NCI-H2227 treated with DMSO at 0.1 percent for 48 hours (cell line): ENCODE measurements around the gene CAPN15.

Experiments
- DNase-seq: peaks from one replicate; lab custom pipeline; 2025; lab: John Stamatoyannopoulos, UW

Gene CAPN15

DNA sequence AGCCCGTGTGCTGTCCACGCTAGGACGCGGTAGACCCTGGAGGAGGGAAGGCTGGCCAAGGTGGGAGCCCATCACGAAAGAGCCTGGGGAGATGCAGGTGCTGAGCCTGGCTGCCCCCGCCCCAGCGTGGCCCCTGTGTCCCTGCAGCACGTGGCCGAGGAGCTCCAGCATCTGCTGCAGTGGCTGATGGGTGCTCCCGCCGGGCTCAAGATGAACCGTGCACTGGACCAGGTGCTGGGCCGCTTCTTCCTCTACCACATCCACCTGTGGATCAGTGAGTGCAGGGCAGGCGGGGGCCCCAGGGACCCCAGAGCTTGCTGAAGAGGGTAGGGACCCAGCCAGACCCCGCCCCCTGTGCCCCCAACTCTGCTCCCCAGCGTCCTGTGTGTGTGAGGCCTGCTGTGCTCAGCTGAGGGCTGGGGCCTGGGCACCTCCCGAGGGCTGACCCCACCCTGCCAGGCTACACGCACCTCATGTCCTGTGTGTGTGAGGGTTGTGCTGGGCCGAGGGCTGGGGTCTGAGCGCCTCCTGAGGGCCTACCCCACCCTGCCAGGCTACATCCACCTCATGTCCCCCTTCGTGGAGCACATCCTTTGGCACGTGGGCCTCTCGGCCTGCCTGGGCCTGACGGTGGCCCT is 50.8 kb downstream of the CAPN15 start:
- no peak for DNase-seq

DNA sequence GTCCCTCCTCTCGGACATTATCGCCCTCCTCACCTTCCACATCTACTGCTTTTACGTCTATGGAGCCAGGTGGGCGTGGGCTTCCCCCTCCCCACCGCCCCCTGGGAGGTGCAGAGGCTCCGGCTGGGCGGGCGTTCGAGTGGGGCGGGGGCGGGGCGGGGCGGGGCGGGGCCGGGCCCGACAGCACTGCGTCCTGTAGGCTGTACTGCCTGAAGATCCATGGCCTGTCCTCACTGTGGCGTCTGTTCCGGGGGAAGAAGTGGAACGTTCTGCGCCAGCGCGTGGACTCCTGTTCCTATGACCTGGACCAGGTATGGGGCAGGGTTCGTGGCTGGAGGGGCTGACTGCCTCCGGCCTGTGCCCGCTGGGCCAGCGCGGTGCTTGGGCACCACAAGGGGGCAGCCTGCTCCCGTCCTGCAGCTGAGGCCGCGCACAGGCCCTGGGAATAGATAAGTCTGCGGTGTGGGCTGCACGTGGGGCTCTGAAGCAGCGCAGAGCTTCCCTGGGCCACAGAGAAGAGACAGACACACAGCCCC is 51.4 kb downstream of the CAPN15 start:
- no peak for DNase-seq

DNA sequence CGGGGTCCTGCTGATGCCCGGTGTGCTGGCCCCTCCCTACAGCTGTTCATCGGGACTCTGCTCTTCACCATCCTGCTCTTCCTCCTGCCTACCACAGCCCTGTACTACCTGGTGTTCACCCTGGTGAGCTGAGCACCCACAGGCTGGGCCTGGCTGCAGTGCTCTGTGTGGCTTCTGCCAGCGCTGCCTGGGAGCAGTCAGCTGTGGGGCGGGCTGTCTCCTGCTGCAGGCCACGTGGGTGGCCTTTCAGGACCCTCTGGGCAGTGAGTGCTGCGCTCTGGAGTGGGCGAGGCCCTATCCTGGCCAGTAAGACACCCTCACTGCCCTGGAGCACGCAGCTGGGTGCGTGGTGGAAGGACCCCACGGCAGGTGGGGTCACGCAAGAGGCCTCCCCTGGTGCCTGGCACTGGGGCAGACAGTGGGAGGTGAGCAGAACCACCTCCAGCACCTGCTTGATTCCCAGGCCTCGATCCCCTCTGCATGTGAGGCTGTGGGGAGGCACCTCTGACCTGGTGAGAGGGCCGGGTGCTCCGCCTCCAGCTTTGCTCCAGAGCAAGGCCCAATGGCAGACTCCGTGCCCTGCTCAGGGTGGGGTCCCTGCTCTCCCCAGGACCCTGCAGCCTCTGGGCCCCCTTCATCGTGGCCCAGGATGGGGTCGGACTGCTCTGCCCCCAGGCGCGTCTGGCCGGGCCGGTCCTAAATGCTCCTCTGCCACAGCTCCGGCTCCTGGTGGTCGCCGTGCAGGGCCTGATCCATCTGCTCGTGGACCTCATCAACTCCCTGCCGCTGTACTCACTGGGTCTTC is 52.8 kb downstream of the CAPN15 start:
- no peak for DNase-seq

DNA sequence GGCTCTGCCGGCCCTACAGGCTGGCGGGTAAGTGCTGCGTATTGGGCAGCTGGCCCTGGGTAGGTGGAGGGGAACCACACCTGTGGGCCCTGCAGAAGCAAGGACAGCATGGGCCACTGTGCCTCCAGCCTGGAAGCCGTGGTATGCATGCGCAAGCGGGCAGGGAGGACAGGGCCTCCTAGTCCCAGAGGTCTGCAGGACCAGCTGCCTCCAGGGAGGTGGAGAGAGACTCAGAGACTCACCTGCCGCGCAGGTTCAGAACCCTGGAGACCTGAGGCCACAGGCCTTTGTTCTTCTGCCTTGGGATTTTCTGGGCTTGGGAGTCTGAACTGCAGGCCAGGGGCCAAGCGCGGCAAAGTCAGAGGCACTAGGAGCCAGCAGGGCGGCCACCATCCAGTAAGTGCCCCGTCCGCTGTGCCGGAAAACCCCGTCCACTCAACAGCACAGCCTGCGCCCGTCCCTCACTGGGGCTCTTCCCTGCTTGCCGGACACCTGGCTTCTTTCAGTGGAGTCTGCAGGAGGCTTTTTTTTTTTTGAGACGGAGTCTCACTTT is 53.5 kb downstream of the CAPN15 start:
- no peak for DNase-seq

DNA sequence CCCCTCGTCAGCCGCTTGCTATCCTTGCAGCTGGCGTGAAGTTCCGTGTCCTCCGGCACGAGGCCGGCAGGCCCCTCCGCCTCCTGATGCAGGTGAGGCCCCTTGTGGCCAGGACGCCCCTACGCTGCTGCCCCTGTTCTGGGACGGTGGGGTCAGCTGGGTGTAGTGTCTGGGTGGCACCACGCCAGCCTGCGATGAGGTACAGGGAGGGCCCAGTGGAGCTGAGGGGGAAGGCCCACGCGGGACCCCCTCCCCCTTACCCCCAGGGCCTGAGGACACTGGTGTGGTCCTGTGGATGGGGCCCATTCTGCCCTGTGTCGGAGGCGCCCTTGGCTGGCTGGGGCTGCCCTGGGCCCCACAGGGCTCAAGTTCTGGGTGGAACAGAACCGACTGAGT is 54.7 kb downstream of the CAPN15 start:
- DNase-seq, result no peak

DNA sequence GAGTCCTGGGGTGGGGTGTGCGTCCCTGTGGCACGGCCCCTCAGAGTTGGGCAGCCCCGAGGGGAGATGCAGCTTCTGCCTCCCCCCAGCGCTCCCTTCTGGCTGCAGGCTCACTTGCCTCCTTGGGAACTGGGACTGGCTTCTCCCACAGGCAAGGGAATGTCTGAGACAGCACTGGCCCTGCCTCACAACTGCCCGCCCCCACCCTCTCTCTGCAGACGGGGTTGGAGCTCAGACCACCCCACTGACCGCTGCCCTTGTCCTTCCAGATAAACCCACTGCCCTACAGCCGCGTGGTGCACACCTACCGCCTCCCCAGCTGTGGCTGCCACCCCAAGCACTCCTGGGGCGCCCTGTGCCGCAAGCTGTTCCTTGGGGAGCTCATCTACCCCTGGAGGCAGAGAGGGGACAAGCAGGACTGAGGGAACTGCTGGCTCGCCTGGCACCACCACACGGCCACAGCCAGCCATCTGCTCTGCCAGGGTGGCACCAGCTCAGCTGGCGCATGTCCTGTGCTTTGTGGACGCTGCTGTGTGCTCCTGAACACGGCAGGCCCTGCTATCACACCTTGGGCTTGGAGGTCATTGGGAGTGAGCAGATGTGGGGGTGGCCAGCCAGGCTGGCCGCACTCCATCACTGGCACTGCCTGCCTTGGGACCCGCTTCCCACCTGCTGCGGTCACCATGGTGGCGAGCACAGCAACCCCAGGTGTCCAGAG is 55.3 kb downstream of the CAPN15 start:
- DNase-seq, result no peak

DNA sequence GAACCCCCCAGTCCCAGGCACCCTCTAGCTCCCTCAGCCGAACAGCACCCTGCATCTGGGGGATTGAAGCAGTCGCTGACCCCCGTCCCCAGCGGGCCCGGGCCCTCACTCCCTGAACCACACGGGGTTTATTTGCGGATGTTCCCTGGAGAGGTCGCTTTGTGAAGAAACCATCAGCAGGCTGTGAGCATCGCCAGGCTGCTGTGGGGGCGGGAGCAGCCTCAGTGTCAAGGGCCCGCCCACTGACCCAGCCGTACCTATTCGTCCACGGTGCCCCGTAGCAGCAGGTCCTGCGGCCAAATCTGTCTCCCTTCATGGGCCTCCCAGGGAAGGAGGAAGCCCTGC is 55.9 kb downstream of the CAPN15 start:
- DNase-seq, result no peak

DNA sequence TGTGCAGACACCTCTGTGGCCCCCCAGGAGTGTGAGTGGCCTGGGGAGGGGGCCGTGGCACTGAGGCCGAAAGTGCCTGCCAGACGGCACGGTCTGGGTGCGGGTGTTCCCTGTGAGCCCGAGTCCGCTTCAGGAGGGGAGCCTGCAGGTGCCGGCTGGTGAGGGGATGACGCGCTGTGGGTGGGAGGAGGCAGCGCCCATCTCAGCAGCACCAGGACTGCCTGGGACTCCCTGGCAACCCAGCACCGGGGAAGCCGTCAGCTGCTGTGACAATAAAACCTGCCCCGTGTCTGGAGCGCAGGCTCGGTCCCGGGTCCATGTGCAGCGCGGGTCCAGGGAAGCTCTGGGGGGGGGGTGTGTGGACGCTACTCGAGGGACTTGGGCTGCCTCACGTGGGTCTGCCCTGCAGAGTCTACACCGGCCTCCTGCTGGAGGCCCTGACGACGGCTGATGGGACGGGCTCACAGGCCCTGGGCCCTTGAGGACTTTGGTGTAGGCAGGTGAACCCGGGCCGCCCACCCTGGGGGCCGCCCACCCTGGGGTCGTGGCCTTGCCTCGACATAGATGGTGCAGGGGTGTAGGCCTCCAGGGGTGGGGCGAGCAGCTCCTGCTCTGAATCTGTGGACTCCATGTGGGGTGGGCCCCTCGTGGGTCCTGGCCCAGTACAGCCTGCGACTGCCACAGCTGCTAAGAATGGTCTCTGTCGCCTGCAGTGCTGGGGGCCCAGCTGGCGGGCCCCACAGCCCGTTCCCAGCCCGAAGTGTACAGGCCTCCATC is 56.5 kb downstream of the CAPN15 start:
- DNase-seq, result no peak

DNA sequence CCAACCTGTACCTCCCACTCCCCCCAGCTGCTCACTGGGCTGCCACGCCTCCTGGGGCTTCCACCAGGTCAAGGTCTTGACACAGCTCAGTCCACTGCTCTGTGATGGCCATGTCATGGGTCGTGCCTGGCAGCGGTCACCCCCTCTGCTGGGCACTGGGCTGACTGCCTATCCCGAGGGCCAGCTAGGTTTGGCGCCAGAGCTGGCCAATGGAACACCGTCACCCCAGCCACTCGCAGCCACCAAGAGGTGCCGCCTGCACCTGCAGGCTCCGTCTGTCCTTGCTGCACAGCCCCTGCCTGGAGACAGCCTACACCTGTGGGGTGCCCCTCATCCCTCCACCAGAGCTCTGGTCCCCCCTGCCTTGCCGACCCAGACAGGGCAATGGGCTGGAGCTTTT is 57.8 kb downstream of the CAPN15 start:
- DNase-seq, result no peak

DNA sequence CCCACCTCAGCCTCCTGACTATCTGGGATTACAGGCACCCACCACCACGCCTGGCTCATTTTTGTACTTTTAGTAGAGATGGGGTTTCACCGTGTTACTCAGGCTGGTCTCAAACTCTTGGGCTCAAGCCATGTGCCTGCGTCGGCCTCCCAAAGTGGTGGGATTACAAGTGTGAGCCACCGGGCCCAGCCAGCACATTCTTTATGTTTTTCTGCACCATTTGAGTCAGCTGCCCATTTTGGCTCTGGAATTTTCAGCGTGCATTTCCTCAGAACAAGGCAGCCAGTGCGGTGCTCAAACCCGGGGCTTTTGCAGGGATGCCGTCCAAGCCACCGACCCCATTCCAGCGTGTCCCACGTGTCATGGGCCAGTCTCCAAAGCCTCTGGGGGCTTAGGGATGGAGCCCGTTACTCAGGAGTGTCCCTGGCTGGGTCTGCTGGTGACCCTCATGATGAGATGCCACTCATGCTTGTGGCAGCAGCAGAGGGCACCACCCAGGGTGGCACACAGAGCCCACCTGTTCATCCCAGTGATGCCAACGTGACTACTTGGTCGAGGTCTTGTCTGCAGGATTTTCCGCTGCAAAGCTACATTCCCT is 58.6 kb downstream of the CAPN15 start:
- DNase-seq, result no peak

DNA sequence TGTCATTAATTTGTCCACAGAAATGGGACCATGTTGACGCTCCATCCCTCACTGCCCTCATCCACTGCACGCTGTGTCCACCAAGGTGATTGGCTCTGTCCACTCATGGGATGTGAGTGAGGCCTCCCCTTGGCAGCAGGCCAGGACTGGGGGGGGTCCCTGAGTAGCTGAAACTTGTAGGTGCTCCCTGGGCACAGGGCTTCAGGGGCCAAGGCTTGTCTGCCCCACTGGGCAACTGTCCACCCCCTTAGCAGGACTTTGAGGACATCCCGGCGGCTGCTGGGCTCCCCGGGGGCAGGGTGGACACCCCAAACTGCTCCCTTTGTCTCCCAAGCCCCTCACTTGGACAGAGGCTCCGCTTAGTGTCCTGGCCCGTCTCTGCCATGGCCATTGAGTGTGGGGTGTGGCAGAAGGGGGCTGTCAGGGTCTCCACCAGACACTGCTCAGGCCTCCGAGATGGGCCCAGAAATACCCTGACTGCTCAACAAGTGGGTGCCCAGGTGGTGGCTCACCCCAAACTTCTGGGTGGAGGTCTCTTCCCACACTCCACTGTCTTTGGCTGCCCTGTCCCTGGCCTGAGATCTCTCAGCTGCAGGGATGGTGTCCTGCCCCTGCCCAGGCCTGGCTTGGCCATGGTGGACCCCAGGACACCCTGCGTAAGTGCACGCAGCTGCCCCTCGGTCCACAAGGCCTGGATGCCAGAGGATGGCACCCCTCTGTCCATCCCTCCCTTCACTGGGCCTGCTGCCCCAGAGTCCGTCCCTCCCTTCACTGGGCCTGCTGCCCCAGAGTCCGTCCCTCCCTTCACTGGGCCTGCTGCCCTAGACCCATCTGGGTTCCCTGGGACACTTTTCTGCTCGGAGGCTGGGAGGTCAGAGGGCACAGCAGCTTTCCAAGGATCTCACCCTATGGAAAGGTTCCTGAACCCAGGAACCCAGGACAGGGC is 59.4 kb downstream of the CAPN15 start:
- no peak for DNase-seq

DNA sequence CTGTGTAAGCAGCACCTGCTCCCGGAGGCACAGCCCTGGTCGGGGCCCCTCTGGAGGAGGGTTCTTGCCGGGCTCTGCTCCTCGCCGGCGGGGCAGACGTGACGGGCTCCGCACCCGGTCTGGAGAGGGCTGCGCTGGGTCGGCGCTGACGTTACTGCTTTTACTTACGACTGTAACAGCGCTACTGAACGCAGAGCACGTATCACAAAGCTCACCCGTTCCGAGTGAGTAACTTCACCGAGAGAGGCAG is 61.1 kb downstream of the CAPN15 start:
- DNase-seq, result peak; percentile 40

DNA sequence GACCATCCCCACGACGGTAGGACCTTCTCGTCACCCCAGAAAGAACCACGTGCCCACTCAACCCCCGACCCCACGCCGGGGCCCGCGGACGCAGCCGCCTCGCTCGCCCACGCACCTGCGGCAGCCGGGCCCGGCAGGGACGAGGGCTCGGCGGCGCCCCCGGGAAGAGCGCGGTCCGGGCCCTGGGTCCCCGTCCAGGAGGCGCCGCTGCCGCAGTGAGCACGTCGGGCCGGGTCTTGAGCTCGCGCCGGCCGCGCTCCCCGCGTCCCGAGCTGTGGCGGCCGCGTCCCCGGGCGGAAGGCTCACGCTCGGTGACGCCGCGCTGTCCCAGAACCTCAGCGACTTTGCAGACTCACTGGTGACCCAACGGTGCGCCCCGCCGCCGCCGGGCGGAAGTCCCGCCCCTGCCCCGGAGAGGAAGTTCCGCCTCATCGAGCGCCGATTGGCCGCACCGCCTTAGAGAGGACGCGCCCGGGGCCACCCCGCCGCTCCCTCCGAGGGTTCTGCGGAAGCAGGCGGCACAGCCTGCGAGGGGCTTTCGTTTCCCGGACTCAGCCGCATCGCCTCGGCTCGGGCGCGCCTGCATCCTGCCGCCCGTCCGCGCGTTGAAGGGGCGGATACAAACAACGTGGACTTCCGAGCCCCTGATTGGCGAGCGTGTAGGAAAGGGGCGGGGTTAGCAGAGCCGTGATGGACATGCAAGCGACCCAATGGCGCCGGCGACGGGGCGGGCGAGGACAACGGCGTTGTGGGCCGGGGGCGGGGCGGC is 61.6 kb downstream of the CAPN15 start:
- DNase-seq, result peak; percentile 97

DNA sequence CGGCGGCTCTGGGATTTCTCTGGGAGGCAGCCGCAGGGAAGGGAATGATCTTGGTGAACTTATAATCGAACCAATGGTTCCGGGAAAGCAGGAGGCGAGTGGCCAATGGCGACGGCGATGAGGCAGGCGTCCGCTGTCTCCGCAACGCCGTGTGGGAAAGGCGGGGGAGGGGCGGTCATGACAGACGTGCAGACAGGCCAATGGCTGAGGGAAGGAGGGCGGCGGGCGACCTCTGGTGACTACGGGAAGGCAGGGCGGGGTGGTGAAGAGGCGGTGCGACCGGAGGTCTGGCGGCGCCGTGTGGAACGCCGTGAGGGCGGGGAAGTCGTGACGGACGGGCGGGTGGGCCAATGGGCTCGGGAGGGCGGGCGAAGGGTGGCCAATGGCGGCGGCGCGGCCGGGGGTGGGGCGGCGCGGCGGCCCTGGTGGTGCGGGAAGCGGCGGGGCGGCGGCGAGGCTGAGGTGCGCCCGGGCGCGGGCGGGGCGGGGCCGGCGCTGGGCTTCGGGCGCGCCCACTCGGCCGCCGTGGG is 62.2 kb downstream of the CAPN15 start, which contains the start of gene RAB40C:
Gene RAB40C, plus strand, starts transcription at position 409 of the 530 bp plus-strand sequence. CDS start 226 bp downstream, outside the sequence.
- peak; percentile 97 for DNase-seq

DNA sequence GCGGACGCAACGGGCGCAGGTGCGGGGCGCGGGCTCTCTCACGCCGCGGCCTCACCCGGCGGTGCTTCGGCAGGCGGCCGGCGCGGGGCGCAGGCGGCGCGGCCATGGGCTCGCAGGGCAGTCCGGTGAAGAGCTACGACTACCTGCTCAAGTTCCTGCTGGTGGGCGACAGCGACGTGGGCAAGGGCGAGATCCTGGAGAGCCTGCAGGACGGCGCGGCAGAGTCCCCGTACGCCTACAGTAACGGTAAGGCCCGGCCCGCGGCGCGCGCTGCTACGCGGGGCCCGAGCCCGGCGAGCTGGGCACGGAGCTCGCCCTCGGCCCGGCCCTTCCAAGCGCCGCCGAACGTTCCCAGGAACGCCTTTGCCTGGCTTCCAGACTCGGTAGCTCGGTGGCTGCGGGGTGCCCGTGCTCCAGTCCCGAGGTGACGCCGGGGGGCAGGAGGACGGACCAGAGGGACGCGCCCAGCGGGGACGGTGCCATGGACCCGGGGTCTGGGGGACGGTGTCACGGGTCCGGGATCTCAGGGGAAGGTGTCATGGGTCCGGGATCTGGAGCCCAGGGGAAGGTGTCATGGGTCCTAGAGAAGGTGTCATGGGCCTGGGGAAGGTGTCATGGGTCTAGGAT is 62.8 kb downstream of the CAPN15 start:
- no peak for DNase-seq

DNA sequence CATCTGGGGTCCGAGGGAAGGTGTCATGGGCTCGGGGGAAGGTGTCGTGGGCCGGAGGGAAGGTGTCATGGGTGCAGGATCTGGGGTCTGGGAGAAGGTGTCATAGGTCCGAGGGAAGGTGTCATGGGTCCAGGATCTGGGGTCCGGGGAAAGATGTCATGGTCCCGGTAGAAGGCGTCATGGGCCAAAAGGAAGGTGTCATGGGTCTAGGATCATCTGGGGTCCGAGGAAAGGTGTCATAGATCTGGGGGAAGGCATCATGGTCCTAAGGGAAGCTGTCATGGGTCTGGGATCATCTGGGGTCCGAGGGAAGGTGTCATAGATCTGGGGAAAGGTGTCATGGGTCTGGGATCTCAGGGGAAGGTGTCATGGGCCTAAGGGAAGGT is 63.3 kb downstream of the CAPN15 start:
- no peak for DNase-seq

DNA sequence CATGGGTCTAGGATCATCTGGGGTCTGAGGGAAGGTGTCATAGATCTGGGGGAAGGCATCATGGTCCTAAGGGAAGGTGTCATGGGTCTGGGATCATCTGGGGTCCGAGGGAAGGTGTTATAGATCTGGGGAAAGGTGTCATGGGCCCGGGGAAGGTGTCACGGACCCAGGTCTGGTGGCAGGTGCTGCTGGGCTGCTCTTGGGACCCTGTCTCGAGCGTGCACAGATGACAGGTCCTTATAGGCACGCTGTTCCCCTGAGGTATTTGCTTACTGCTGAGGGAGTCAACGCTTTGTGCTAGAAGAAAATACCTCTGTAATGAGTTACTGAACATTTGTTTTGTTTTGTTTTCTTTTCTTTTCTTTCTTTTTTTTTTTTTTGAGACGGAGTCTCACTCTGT is 63.7 kb downstream of the CAPN15 start:
- DNase-seq, result no peak

DNA sequence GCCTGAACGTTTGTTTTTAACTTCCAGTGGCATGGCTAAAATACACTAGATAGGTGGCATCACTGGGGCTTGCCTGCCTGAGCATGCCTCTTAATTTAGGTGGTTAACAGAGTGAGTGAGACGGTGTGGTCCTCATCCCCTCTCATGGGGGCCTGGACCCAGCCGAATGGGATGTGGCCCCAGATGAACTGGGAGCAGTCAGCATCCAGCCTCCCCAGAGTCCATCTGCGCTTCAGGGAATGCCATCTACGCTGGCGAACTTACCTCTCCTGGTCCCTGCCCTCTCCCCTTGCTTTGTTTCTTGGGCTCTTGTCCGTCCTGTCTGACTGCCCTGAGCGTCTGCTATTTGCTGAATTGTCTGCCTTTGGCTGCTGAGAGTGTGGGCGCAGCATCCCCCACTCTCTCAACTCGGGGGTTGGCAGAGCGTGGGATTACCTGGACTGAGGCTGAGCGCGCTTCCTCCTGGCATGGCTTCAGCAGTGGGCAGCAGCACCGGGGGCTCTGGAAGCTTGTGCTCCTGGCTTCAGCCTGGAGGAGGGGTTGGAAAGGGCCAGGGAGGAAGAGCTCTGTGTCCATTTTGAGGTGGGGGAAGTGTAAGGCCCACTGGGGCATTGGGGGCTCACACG is 64.5 kb downstream of the CAPN15 start:
- no peak for DNase-seq
